A549 (cell line): ENCODE measurements around the gene SLX1A. TPM values are rescaled to one million over a fixed set of nuclear protein-coding genes. Genes with fewer than 3 reads are reported as not detected.

Experiments used
- polyA plus RNA-seq, 4 experiments: library from polyadenylated mRNA; depleted of rRNA in 3 of 4; stranded (reverse); fragments of >200 nt; fragmentation: RNase III in 1 of 4; extraction: RNeasy Plus Mini Kit Qiagen cat#74134 plus additional on column Dnase treatment in 1 of 4; gene quantifications; 2 replicates in 3 of 4; 3 replicates in 1 of 4; pipeline ENCODE4 v1.2.3, GENCODE V29; 2011 to 2017
- small RNA-seq, 6 experiments: library from RNA; depleted of rRNA; stranded (forward); fragments of <200 nt; gene quantifications; one replicate each; pipeline ENCODE3, GENCODE V24; 2012

The SLX1A gene
- polyA plus RNA-seq, 2 of the 4 experiments (the other 2 are of a cell fraction), result 3.5 to 28.4 TPM

Small RNA genes lying within 50 kb of the gene (small RNA-seq; reads per million reads assigned to genes)
- gene AC106782.4, result 0 reads per million in 6 experiments

Other genes starting within 250 kb of the SLX1A start
- 65.1 and 82.5 TPM in 2 replicates for gene TMEM219, start 231.8 kb upstream of the SLX1A start, polyA plus RNA-seq (2011; rRNA removed)
- gene TMEM219, start 231.8 kb upstream of the SLX1A start, polyA plus RNA-seq (2017; fragmentation: RNase III; extraction: RNeasy Plus Mini Kit Qiagen cat#74134 plus additional on column Dnase treatment), result 68.1 to 77.2 TPM (median 74.4 TPM) in 3 replicates
- 13.7 TPM in 2 replicates for gene TAOK2, start 220.0 kb upstream of the SLX1A start, polyA plus RNA-seq (2011; rRNA removed)
- gene TAOK2, start 220.0 kb upstream of the SLX1A start, polyA plus RNA-seq (2017; fragmentation: RNase III; extraction: RNeasy Plus Mini Kit Qiagen cat#74134 plus additional on column Dnase treatment), result 28.2 to 30.8 TPM (median 30.7 TPM) in 3 replicates
- gene HIRIP3, start 198.3 kb upstream of the SLX1A start, polyA plus RNA-seq (2011; rRNA removed), result 11.5 and 13.5 TPM in 2 replicates
- 16.7 to 19.5 TPM (median 17.0 TPM) in 3 replicates for gene HIRIP3, start 198.3 kb upstream of the SLX1A start, polyA plus RNA-seq (2017; fragmentation: RNase III; extraction: RNeasy Plus Mini Kit Qiagen cat#74134 plus additional on column Dnase treatment)
- 33.1 and 41.3 TPM in 2 replicates for gene INO80E, start 197.6 kb upstream of the SLX1A start, polyA plus RNA-seq (2011; rRNA removed)
- gene INO80E, start 197.6 kb upstream of the SLX1A start, polyA plus RNA-seq (2017; fragmentation: RNase III; extraction: RNeasy Plus Mini Kit Qiagen cat#74134 plus additional on column Dnase treatment), result 85.4 to 94.2 TPM (median 89.0 TPM) in 3 replicates
- 2.5 and 3.4 TPM in 2 replicates for gene DOC2A, start 182.8 kb upstream of the SLX1A start, polyA plus RNA-seq (2011; rRNA removed)
- 4.6 to 6.7 TPM (median 5.5 TPM) in 3 replicates for gene DOC2A, start 182.8 kb upstream of the SLX1A start, polyA plus RNA-seq (2017; fragmentation: RNase III; extraction: RNeasy Plus Mini Kit Qiagen cat#74134 plus additional on column Dnase treatment)
- not detected in 2 replicates for gene C16orf92, start 170.7 kb upstream of the SLX1A start, polyA plus RNA-seq (2011; rRNA removed)
- gene C16orf92, start 170.7 kb upstream of the SLX1A start, polyA plus RNA-seq (2017; fragmentation: RNase III; extraction: RNeasy Plus Mini Kit Qiagen cat#74134 plus additional on column Dnase treatment), result not detected in 3 replicates
- 0.16 and 0.30 TPM in 2 replicates for gene TLCD3B, start 162.6 kb upstream of the SLX1A start, polyA plus RNA-seq (2011; rRNA removed)
- gene TLCD3B, start 162.6 kb upstream of the SLX1A start, polyA plus RNA-seq (2017; fragmentation: RNase III; extraction: RNeasy Plus Mini Kit Qiagen cat#74134 plus additional on column Dnase treatment), result 0.35 to 0.71 TPM (median 0.68 TPM) in 3 replicates
- gene ALDOA, start 128.1 kb upstream of the SLX1A start, polyA plus RNA-seq (2011; rRNA removed), result 741 and 761 TPM in 2 replicates
- gene ALDOA, start 128.1 kb upstream of the SLX1A start, polyA plus RNA-seq (2017; fragmentation: RNase III; extraction: RNeasy Plus Mini Kit Qiagen cat#74134 plus additional on column Dnase treatment), result 1,254 to 1,331 TPM (median 1,286 TPM) in 3 replicates
- 102 and 117 TPM in 2 replicates for gene PPP4C, start 117.9 kb upstream of the SLX1A start, polyA plus RNA-seq (2011; rRNA removed)
- 107 to 117 TPM (median 115 TPM) in 3 replicates for gene PPP4C, start 117.9 kb upstream of the SLX1A start, polyA plus RNA-seq (2017; fragmentation: RNase III; extraction: RNeasy Plus Mini Kit Qiagen cat#74134 plus additional on column Dnase treatment)
- 0.11 and 0.14 TPM in 2 replicates for gene TBX6, start 102.0 kb upstream of the SLX1A start, polyA plus RNA-seq (2011; rRNA removed)
- gene TBX6, start 102.0 kb upstream of the SLX1A start, polyA plus RNA-seq (2017; fragmentation: RNase III; extraction: RNeasy Plus Mini Kit Qiagen cat#74134 plus additional on column Dnase treatment), result 0.26 to 0.63 TPM (median 0.62 TPM) in 3 replicates
- gene YPEL3, start 97.7 kb upstream of the SLX1A start, polyA plus RNA-seq (2011; rRNA removed), result 4.5 and 5.5 TPM in 2 replicates
- gene YPEL3, start 97.7 kb upstream of the SLX1A start, polyA plus RNA-seq (2017; fragmentation: RNase III; extraction: RNeasy Plus Mini Kit Qiagen cat#74134 plus additional on column Dnase treatment), result 6.1 to 8.3 TPM (median 8.1 TPM) in 3 replicates
- gene GDPD3, start 80.3 kb upstream of the SLX1A start, polyA plus RNA-seq (2011; rRNA removed), result 0.58 and 1.1 TPM in 2 replicates
- 1.3 to 2.4 TPM (median 1.8 TPM) in 3 replicates for gene GDPD3, start 80.3 kb upstream of the SLX1A start, polyA plus RNA-seq (2017; fragmentation: RNase III; extraction: RNeasy Plus Mini Kit Qiagen cat#74134 plus additional on column Dnase treatment)
- gene MAPK3, start 70.7 kb upstream of the SLX1A start, polyA plus RNA-seq (2011; rRNA removed), result 26.1 and 27.2 TPM in 2 replicates
- 34.7 to 46.0 TPM (median 45.0 TPM) in 3 replicates for gene MAPK3, start 70.7 kb upstream of the SLX1A start, polyA plus RNA-seq (2017; fragmentation: RNase III; extraction: RNeasy Plus Mini Kit Qiagen cat#74134 plus additional on column Dnase treatment)
- 0.82 and 0.83 TPM in 2 replicates for gene CORO1A, start 10.3 kb upstream of the SLX1A start, polyA plus RNA-seq (2011; rRNA removed)
- gene CORO1A, start 10.3 kb upstream of the SLX1A start, polyA plus RNA-seq (2017; fragmentation: RNase III; extraction: RNeasy Plus Mini Kit Qiagen cat#74134 plus additional on column Dnase treatment), result 4.1 to 5.9 TPM (median 5.3 TPM) in 3 replicates
- 43.9 and 53.8 TPM in 2 replicates for gene BOLA2B, start 209 bp upstream of the SLX1A start, polyA plus RNA-seq (2011; rRNA removed)
- 236 to 258 TPM (median 244 TPM) in 3 replicates for gene BOLA2B, start 209 bp upstream of the SLX1A start, polyA plus RNA-seq (2017; fragmentation: RNase III; extraction: RNeasy Plus Mini Kit Qiagen cat#74134 plus additional on column Dnase treatment)
- 8.0 and 11.5 TPM in 2 replicates for gene SULT1A3, start 5.4 kb downstream of the SLX1A start, polyA plus RNA-seq (2011; rRNA removed)
- 7.9 to 8.8 TPM (median 8.3 TPM) in 3 replicates for gene SULT1A3, start 5.4 kb downstream of the SLX1A start, polyA plus RNA-seq (2017; fragmentation: RNase III; extraction: RNeasy Plus Mini Kit Qiagen cat#74134 plus additional on column Dnase treatment)
- gene NPIPB13, start 54.6 kb downstream of the SLX1A start, polyA plus RNA-seq (2011; rRNA removed), result 0.98 and 1.7 TPM in 2 replicates
- gene NPIPB13, start 54.6 kb downstream of the SLX1A start, polyA plus RNA-seq (2017; fragmentation: RNase III; extraction: RNeasy Plus Mini Kit Qiagen cat#74134 plus additional on column Dnase treatment), result 1.00 to 1.5 TPM (median 1.1 TPM) in 3 replicates
- gene CD2BP2, start 161.4 kb downstream of the SLX1A start, polyA plus RNA-seq (2011; rRNA removed), result 33.9 and 35.6 TPM in 2 replicates
- 48.5 to 54.5 TPM (median 54.0 TPM) in 3 replicates for gene CD2BP2, start 161.4 kb downstream of the SLX1A start, polyA plus RNA-seq (2017; fragmentation: RNase III; extraction: RNeasy Plus Mini Kit Qiagen cat#74134 plus additional on column Dnase treatment)
- gene TBC1D10B, start 176.6 kb downstream of the SLX1A start, polyA plus RNA-seq (2011; rRNA removed), result 10.9 and 12.6 TPM in 2 replicates
- gene TBC1D10B, start 176.6 kb downstream of the SLX1A start, polyA plus RNA-seq (2017; fragmentation: RNase III; extraction: RNeasy Plus Mini Kit Qiagen cat#74134 plus additional on column Dnase treatment), result 21.5 to 24.0 TPM (median 23.2 TPM) in 3 replicates
- not detected in 2 replicates for gene MYL11, start 180.9 kb downstream of the SLX1A start, polyA plus RNA-seq (2011; rRNA removed)
- gene MYL11, start 180.9 kb downstream of the SLX1A start, polyA plus RNA-seq (2017; fragmentation: RNase III; extraction: RNeasy Plus Mini Kit Qiagen cat#74134 plus additional on column Dnase treatment), result 0.46 to 0.70 TPM (median 0.55 TPM) in 3 replicates
- gene SEPTIN1, start 188.7 kb downstream of the SLX1A start, polyA plus RNA-seq (2011; rRNA removed), result 0.13 and 0.17 TPM in 2 replicates
- gene SEPTIN1, start 188.7 kb downstream of the SLX1A start, polyA plus RNA-seq (2017; fragmentation: RNase III; extraction: RNeasy Plus Mini Kit Qiagen cat#74134 plus additional on column Dnase treatment), result 0.58 to 0.73 TPM (median 0.65 TPM) in 3 replicates
- 7.0 and 9.3 TPM in 2 replicates for gene ZNF48, start 201.5 kb downstream of the SLX1A start, polyA plus RNA-seq (2011; rRNA removed)
- gene ZNF48, start 201.5 kb downstream of the SLX1A start, polyA plus RNA-seq (2017; fragmentation: RNase III; extraction: RNeasy Plus Mini Kit Qiagen cat#74134 plus additional on column Dnase treatment), result 9.1 to 10.4 TPM (median 9.7 TPM) in 3 replicates
- 5.0 and 5.7 TPM in 2 replicates for gene ZNF771, start 213.7 kb downstream of the SLX1A start, polyA plus RNA-seq (2011; rRNA removed)
- 6.8 to 7.9 TPM (median 7.2 TPM) in 3 replicates for gene ZNF771, start 213.7 kb downstream of the SLX1A start, polyA plus RNA-seq (2017; fragmentation: RNase III; extraction: RNeasy Plus Mini Kit Qiagen cat#74134 plus additional on column Dnase treatment)
- gene DCTPP1, start 236.2 kb downstream of the SLX1A start, polyA plus RNA-seq (2011; rRNA removed), result 105 and 122 TPM in 2 replicates
- gene DCTPP1, start 236.2 kb downstream of the SLX1A start, polyA plus RNA-seq (2017; fragmentation: RNase III; extraction: RNeasy Plus Mini Kit Qiagen cat#74134 plus additional on column Dnase treatment), result 114 to 121 TPM (median 120 TPM) in 3 replicates